Colonic mucosa (tissue), 4 donors: ENCODE results near the gene KCNJ6. TPM values are rescaled to one million over a fixed set of nuclear protein-coding genes. Genes with fewer than 3 reads are reported as not detected.

ENCODE experiments used
- DNase-seq: peaks from one replicate; pipeline ENCODE4 v3.0.0-alpha.2; 2020
- H3K27ac ChIP-seq: fragments of 200-600 bp; one replicate; pipeline ENCODE4 v1.8.0; 2021
- H3K27me3 ChIP-seq: fragments of 200-600 bp; one replicate; pipeline ENCODE4 v1.8.0; 2021
- H3K36me3 ChIP-seq: fragments of 200-600 bp; one replicate; pipeline ENCODE4 v1.8.0; 2021
- H3K4me1 ChIP-seq: fragments of 200-600 bp; one replicate; pipeline ENCODE4 v1.8.0; 2021; ENCODE audit warnings: mild to moderate bottlenecking
- H3K4me3 ChIP-seq: fragments of 200-600 bp; one replicate; pipeline ENCODE4 v1.8.0; 2021
- H3K9ac ChIP-seq, 2 donors: one replicate each; pipeline ENCODE4 v1.7.0; 2013; ENCODE audit warnings: control low read depth in 2 of 2, low read depth in 2 of 2, low read length in 2 of 2
- H3K9me3 ChIP-seq: fragments of 200-600 bp; one replicate; pipeline ENCODE4 v1.8.0; 2021
- CTCF ChIP-seq: fragments of 200-600 bp; IDR thresholded peaks from one replicate; pipeline ENCODE4 v1.8.0; 2022; ENCODE audit warnings: antibody characterized with exemption, mild to moderate bottlenecking
- intact Hi-C: fragments of 100-400 bp; cut with DNase I; formaldehyde crosslinking; loops from one replicate; pipeline ENCODE4 v1.14.1; 2022
- total RNA-seq, 2 donors: library from RNA; stranded (reverse); fragmentation: NEBNext Ultra II Directional in 1 of 2; extraction: Animal tissue kit (Norgen Biotek cat#: 25700) in 1 of 2; gene quantifications; one replicate each; pipeline ENCODE4 v1.2.1, GENCODE V29; 2021
- donor health status: healthy.
- donor health status: DM: no; HTN: no; CAD: no.
- donor health status: DM: no; HTN: no; CAD: no.

KCNJ6 gene
- total RNA-seq, 2 donors from 2014 or later: 0.05 to 0.21 TPM

- Histone ChIP-seq H3K27me3 (no peaks in the 10 kb centered on the region), H3K4me1 (no peaks in the 10 kb centered on the region), H3K27ac (no peak overlapping the region), H3K9ac (no peak overlapping the region), H3K9me3 (no peaks in the 10 kb centered on the region), H3K4me3 (no peak overlapping the region), H3K36me3 (no peaks in the 10 kb centered on the region)
- no peak for TF ChIP-seq CTCF
- intact Hi-C loops: no loop called here
- no peak for DNase-seq
Measured at GRCh38 chr21:37658121-37658816, 258.0 kb downstream of the KCNJ6 start.

- H3K9me3 ChIP-seq: no peaks in the 10 kb centered on the region
- intact Hi-C loops: no loop called here
- no peaks in the 10 kb centered on the region for H3K27me3 ChIP-seq
- H3K4me3 ChIP-seq: no peak overlapping the region
- H3K9ac ChIP-seq: no peak overlapping the region
- H3K4me1 ChIP-seq: no peaks in the 10 kb centered on the region
- H3K36me3 ChIP-seq: no peaks in the 10 kb centered on the region
- DNase-seq: no peak
- TF ChIP-seq CTCF: no peak
- H3K27ac ChIP-seq: no peak overlapping the region
Measured at GRCh38 chr21:37656899-37657298, 259.4 kb downstream of the KCNJ6 start.

- H3K9me3 ChIP-seq: no peaks in the 10 kb centered on the region
- DNase-seq: no peak
- no peaks in the 10 kb centered on the region for H3K4me1 ChIP-seq
- TF ChIP-seq CTCF: no peak
- no peak overlapping the region for H3K9ac ChIP-seq
- intact Hi-C loops: no loop called here
- H3K4me3 ChIP-seq: no peak overlapping the region
- H3K27me3 ChIP-seq: no peaks in the 10 kb centered on the region
- H3K36me3 ChIP-seq: no peaks in the 10 kb centered on the region
- H3K27ac ChIP-seq: no peak overlapping the region
Measured at GRCh38 chr21:37655611-37656300, 260.5 kb downstream of the KCNJ6 start.

GRCh38 chr21:37654596-37654995, 261.7 kb downstream of the KCNJ6 start:
- Histone ChIP-seq H3K9me3 (no peaks in the 10 kb centered on the region), H3K4me3 (no peak overlapping the region), H3K4me1 (no peaks in the 10 kb centered on the region), H3K27me3 (no peaks in the 10 kb centered on the region), H3K36me3 (no peaks in the 10 kb centered on the region), H3K27ac (no peak overlapping the region), H3K9ac (no peak overlapping the region)
- intact Hi-C loops: no loop called here
- no peak for DNase-seq
- no peak for TF ChIP-seq CTCF

- Histone ChIP-seq H3K4me3 (no peak overlapping the region), H3K9me3 (no peaks in the 10 kb centered on the region), H3K27me3 (no peaks in the 10 kb centered on the region), H3K36me3 (no peaks in the 10 kb centered on the region), H3K27ac (no peak overlapping the region), H3K4me1 (no peaks in the 10 kb centered on the region), H3K9ac (no peak overlapping the region)
- DNase-seq: no peak
- no peak for TF ChIP-seq CTCF
- intact Hi-C loops: no loop called here
Measured at GRCh38 chr21:37653201-37653600, 263.1 kb downstream of the KCNJ6 start.
